GM13977 (cell line): Measurements from ENCODE around the gene SLC16A2.

Experiments
- DNase-seq: peaks from one replicate; pipeline ENCODE4 v3.0.0; 2012; ENCODE audit warnings: low spot score
- CTCF ChIP-seq: IDR thresholded peaks from 2 replicates; pipeline ENCODE4 v1.5.1; 2012; ENCODE audit warnings: mild to moderate bottlenecking, control low read depth; ENCODE audit not compliant: insufficient read depth; ENCODE audit errors: extremely low read depth, missing control alignments
- in situ Hi-C: fragments of 300-500 bp; cut with MboI; formaldehyde crosslinking; loops from one replicate; pipeline ENCODE4 v1.12.0; 2022; ENCODE audit warnings: low sequenced_read_pairs, low pct_unique_long_range_greater_than_20kb, mixed read lengths, inconsistent platforms; ENCODE audit not compliant: unreplicated experiment

Gene SLC16A2

GRCh38 chrX:74535408-74536151 is 114.3 kb downstream of the SLC16A2 start:
- peak; percentile 54 for DNase-seq
- in situ Hi-C loops, result no loop called here
- peak; percentile 54 for TF ChIP-seq CTCF

GRCh38 chrX:74536152-74536831 is 115.0 kb downstream of the SLC16A2 start:
- in situ Hi-C loops, result no loop called here
- DNase-seq, result peak; percentile 65
- no peak for TF ChIP-seq CTCF

- in situ Hi-C loops, result no loop called here
- DNase-seq, result no peak
- TF ChIP-seq CTCF, result peak; percentile 9
Measured at GRCh38 chrX:74536832-74537371, 115.6 kb downstream of the SLC16A2 start.

- no peak for DNase-seq
- in situ Hi-C loops, result no loop called here
- TF ChIP-seq CTCF, result no peak
Measured at GRCh38 chrX:74540635-74541249, 119.4 kb downstream of the SLC16A2 start.

- in situ Hi-C loops, result no loop called here
- DNase-seq, result no peak
- TF ChIP-seq CTCF, result no peak
Measured at GRCh38 chrX:74545880-74546523, 124.7 kb downstream of the SLC16A2 start.

- in situ Hi-C loops, result no loop called here
- TF ChIP-seq CTCF, result no peak
Measured at GRCh38 chrX:74546984-74547383, 125.7 kb downstream of the SLC16A2 start.

More at GRCh38 chrX:74546984-74547383, 125.7 kb downstream of the SLC16A2 start:
- DNase-seq, result no peak
